ENCODE results near the gene VIM.

VIM gene

GRCh38 chr10:17210361-17210760 is 17.7 kb upstream of the VIM start:
- DNase-seq (ENCODE audit: low read depth) = no peak

GRCh38 chr10:17212802-17213221 is 15.2 kb upstream of the VIM start:
- DNase-seq (ENCODE audit: low read depth) = no peak

- peak; percentile 70 for DNase-seq (ENCODE audit: low read depth)
Observed at GRCh38 chr10:17213646-17214349, 14.2 kb upstream of the VIM start.

GRCh38 chr10:17214526-17214925 is 13.5 kb upstream of the VIM start:
- DNase-seq (ENCODE audit: low read depth) = peak; percentile 49

- DNase-seq (ENCODE audit: low read depth) = peak; percentile 95
Observed at GRCh38 chr10:17214971-17215781, 12.9 kb upstream of the VIM start.

- no peak for DNase-seq (ENCODE audit: low read depth)
Observed at GRCh38 chr10:17215782-17216122, 12.3 kb upstream of the VIM start.

GRCh38 chr10:17216217-17216900 is 11.7 kb upstream of the VIM start:
- DNase-seq (ENCODE audit: low read depth) = peak; percentile 98

- DNase-seq (ENCODE audit: low read depth) = peak; percentile 42
Observed at GRCh38 chr10:17216901-17217395, 11.1 kb upstream of the VIM start.

- DNase-seq (ENCODE audit: low read depth) = peak; percentile 76
Observed at GRCh38 chr10:17217631-17218232, 10.3 kb upstream of the VIM start.

- peak; percentile 63 for DNase-seq (ENCODE audit: low read depth)
Observed at GRCh38 chr10:17219024-17219423, 9.0 kb upstream of the VIM start.

- DNase-seq (ENCODE audit: low read depth) = no peak
Observed at GRCh38 chr10:17220652-17221100, 7.4 kb upstream of the VIM start.

- DNase-seq (ENCODE audit: low read depth) = no peak
Observed at GRCh38 chr10:17222329-17222728, 5.7 kb upstream of the VIM start.

- no peak for DNase-seq (ENCODE audit: low read depth)
Observed at GRCh38 chr10:17225808-17226207, 2.2 kb upstream of the VIM start.

- DNase-seq (ENCODE audit: low read depth) = no peak
Observed at GRCh38 chr10:17226891-17227303, 1.1 kb upstream of the VIM start.

GRCh38 chr10:17227367-17228090 is 512 bp upstream of the VIM start:
- DNase-seq (ENCODE audit: low read depth) = peak; percentile 49

GRCh38 chr10:17229016-17229716 is 1.1 kb downstream of the VIM start:
- peak; percentile 86 for DNase-seq (ENCODE audit: low read depth)

- no peak for DNase-seq (ENCODE audit: low read depth)
Observed at GRCh38 chr10:17229717-17229966, 1.6 kb downstream of the VIM start.

- DNase-seq (ENCODE audit: low read depth) = peak; percentile 80
Observed at GRCh38 chr10:17229967-17230682, 2.1 kb downstream of the VIM start.

- no peak for DNase-seq (ENCODE audit: low read depth)
Observed at GRCh38 chr10:17231788-17232187, 3.7 kb downstream of the VIM start.

GRCh38 chr10:17232276-17232960 is 4.4 kb downstream of the VIM start:
- DNase-seq (ENCODE audit: low read depth) = peak; percentile 42

Measured in iris pigment epithelial cell (primary cell).